NCI-H2196 (cell line): ENCODE measurements around the gene BTBD19.
"Not testable (repeated sequence)": the region's sequence is repeated elsewhere in the genome, so short reads cannot be mapped to it uniquely, and the experiment has no call there.

Source experiments
- DNase-seq: peaks from one replicate; lab custom pipeline; 2025; ENCODE audit not compliant: unreplicated experiment; lab: John Stamatoyannopoulos, UW

Gene BTBD19

GRCh38 chr1:44787506-44787905 lies 20.8 kb upstream of the BTBD19 start:
- DNase-seq = no peak

- no peak for DNase-seq
Observed at GRCh38 chr1:44788120-44788860, 20.0 kb upstream of the BTBD19 start, which contains the start of gene BEST4. Gene BEST4, minus strand, starts transcription at chr1:44788170. Its CDS starts 465 bp downstream, at chr1:44787705.

GRCh38 chr1:44790968-44791801 lies 17.1 kb upstream of the BTBD19 start:
- no peak for DNase-seq

- no peak for DNase-seq
Observed at GRCh38 chr1:44792736-44793502, 15.4 kb upstream of the BTBD19 start.

GRCh38 chr1:44797886-44798285 lies 10.4 kb upstream of the BTBD19 start:
- not testable (repeated sequence) for DNase-seq

- DNase-seq = peak; percentile 43
Observed at GRCh38 chr1:44798481-44799365, 9.6 kb upstream of the BTBD19 start.

GRCh38 chr1:44799770-44800584 lies 8.3 kb upstream of the BTBD19 start, which contains the start of gene PLK3:
Gene PLK3, plus strand, starts transcription at chr1:44800377. Its CDS starts 87 bp downstream, at chr1:44800464.
- peak; percentile 96 for DNase-seq

- DNase-seq = no peak
Observed at GRCh38 chr1:44801491-44802305, 6.6 kb upstream of the BTBD19 start.

- no peak for DNase-seq
Observed at GRCh38 chr1:44802306-44803061, 5.8 kb upstream of the BTBD19 start.

GRCh38 chr1:44803062-44803311 lies 5.3 kb upstream of the BTBD19 start:
- DNase-seq = no peak

GRCh38 chr1:44803312-44804095 lies 4.8 kb upstream of the BTBD19 start:
- DNase-seq = no peak

- no peak for DNase-seq
Observed at GRCh38 chr1:44805311-44806024, 2.9 kb upstream of the BTBD19 start.

- DNase-seq = no peak
Observed at GRCh38 chr1:44806025-44806703, 2.2 kb upstream of the BTBD19 start.

- no peak for DNase-seq
Observed at GRCh38 chr1:44806704-44807363, 1.5 kb upstream of the BTBD19 start, which contains the start of gene DYNLT4. Gene DYNLT4, minus strand, starts transcription at chr1:44807351. Its CDS starts 683 bp downstream, at chr1:44806668.

- peak; percentile 95 for DNase-seq
Observed at GRCh38 chr1:44807364-44808062, 810 bp upstream of the BTBD19 start.
